Measurements from ENCODE around the gene ADK. TPM values are rescaled to one million over a fixed set of nuclear protein-coding genes. Genes with fewer than 3 reads are reported as not detected.
A peak's percentile ranks its signal among the peaks of the same experiment; 100 is the strongest.

Gene ADK
- total RNA-seq (10 to 100 TPM; 34.7 to 36.8 TPM), total RNA-seq (31.2 to 40.2 reads per million in 2 donors)

DNA sequence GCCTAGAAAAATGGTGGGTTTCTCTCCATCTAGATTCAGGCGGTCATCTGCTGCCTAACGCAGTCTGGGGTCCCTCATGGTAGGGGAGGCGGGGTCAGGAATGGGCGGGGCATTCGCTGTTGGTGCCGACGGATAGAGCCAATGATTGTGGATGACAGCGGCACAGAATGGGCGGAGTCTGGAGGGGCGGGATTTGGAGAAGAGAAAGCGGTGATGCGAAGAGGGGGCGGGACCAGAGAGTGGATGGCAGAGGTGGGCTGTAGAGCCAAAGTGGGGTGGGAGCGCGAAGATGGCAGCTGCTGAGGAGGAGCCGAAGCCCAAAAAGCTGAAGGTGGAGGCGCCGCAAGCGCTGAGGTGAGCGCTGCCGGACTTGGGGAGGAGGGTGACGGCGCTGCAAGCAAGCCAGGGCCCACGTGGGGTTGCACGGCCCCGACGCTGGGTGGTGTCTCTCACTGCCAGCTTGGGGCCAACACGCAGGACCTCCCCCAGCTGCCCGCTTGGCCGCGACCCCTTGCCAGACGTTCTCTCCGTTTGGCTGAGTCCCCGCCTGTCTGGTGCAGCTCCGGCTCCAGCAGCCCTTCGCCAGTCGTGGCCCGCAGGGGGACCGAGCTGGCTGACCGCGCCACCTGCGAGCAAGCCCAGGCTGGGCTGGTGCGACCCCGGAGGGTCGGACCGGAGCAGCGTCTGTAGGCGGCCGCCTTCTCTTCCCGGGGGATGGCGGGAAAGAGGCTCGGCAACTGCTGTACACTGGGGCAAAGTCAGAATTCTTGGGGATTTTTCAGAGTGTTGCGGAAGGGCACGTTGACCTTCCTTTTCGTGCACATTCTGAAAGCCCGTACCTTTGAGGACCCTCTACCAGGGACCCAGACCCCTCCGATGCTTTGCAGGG lies at the start of gene ADK:
Gene ADK, plus strand, starts transcription at position 232 of the 889 bp plus-strand sequence. Its CDS starts 58 bp downstream, at position 290.
- no peak within 1 kb of the TSS for H3K27ac Mint-ChIP-seq
- DNase-seq (peak; percentile 98 to 100 (median 99)), ATAC-seq (peak; percentile 96)
- peaks cover 30% of the 10 kb centered on the region for H3K4me1 Mint-ChIP-seq
- no peaks in the 10 kb centered on the region for H3K9me3 ChIP-seq (ENCODE audit: control insufficient read depth, low read length, poor library complexity, severe bottlenecking)
- no peak within 1 kb of the TSS for H3K4me3 Mint-ChIP-seq
- H3K27me3 Mint-ChIP-seq, result no peaks in the 10 kb centered on the region
- peaks cover 3% of the 10 kb centered on the region for H3K36me3 Mint-ChIP-seq (ENCODE audit: low read depth)

DNA sequence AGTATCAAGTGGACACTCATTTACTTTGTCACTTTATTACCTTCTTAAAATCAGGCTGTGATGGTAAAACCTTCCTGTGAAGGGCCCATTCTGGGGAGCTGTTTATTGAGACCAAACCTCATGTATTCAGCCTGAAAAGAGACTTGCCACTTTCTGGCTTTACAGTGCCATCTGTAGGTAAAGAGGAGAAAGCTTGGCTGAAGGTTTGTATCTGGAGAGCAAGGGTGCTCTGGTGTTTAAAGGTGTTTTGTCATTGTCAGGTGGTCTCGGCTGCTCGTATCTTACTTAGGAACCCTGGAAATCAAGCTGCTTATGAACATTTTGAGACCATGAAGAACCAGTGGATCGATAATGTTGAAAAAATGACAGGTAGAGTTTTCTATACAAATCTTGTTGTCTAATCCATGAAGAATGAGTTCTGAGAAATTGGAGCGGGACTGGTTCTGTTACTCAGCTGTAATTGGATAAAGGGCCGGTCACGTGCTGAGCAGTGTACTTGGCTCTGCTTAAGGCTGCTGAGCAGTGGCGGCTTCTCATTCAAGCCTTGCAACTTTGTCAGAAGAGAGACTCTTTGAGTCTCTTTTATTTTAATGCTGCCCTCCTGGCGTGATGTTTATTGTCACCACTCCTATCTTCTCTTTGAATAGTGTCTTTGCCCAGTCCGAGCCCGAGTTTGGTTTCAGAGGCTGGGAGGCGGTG lies 47.3 kb upstream of the ADK start:
- ATAC-seq (no peak), DNase-seq (no peak)
- H3K9me3 ChIP-seq (ENCODE audit: control insufficient read depth, low read length, poor library complexity, severe bottlenecking), result no peaks in the 10 kb centered on the region
- Mint-ChIP-seq H3K4me3 (no peak overlapping the region), H3K4me1 (peaks cover 18% of the 10 kb centered on the region), H3K27me3 (no peaks in the 10 kb centered on the region), H3K27ac (peak overlapping the region; percentile 45), H3K36me3 (ENCODE audit: low read depth) (peaks cover 18% of the 10 kb centered on the region)

GRCh38 chr10:74104480-74104879 lies 46.5 kb upstream of the ADK start:
- H3K27me3 Mint-ChIP-seq, result no peaks in the 10 kb centered on the region
- H3K36me3 Mint-ChIP-seq (ENCODE audit: low read depth), result peaks cover 11% of the 10 kb centered on the region
- H3K4me1 Mint-ChIP-seq, result peaks cover 11% of the 10 kb centered on the region
- no peak for DNase-seq
- no peak overlapping the region for H3K4me3 Mint-ChIP-seq
- H3K9me3 ChIP-seq (ENCODE audit: control insufficient read depth, low read length, poor library complexity, severe bottlenecking), result no peaks in the 10 kb centered on the region
- no peak for ATAC-seq
- H3K27ac Mint-ChIP-seq, result peak overlapping the region; percentile 45

DNA sequence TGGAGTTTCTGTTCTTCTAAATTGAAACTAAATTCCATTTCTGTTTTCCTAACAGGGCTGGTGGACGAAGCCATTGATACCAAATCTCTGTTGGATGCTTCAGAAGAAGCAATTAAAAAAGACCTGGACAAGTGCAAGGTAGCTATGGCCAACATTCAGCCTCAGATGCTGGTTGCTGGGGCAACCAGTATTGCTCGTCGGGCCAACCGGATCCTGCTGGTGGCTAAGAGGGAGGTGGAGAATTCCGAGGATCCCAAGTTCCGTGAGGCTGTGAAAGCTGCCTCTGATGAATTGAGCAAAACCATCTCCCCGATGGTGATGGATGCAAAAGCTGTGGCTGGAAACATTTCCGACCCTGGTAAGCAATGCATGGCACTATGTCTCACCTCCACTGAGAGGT lies 46.0 kb upstream of the ADK start:
- ATAC-seq, result no peak
- Mint-ChIP-seq H3K27ac (peak overlapping the region; percentile 2), H3K4me3 (no peak overlapping the region), H3K36me3 (ENCODE audit: low read depth) (peaks cover 9% of the 10 kb centered on the region), H3K27me3 (no peaks in the 10 kb centered on the region), H3K4me1 (peaks cover 11% of the 10 kb centered on the region)
- H3K9me3 ChIP-seq (ENCODE audit: control insufficient read depth, low read length, poor library complexity, severe bottlenecking), result no peaks in the 10 kb centered on the region
- no peak for DNase-seq

DNA sequence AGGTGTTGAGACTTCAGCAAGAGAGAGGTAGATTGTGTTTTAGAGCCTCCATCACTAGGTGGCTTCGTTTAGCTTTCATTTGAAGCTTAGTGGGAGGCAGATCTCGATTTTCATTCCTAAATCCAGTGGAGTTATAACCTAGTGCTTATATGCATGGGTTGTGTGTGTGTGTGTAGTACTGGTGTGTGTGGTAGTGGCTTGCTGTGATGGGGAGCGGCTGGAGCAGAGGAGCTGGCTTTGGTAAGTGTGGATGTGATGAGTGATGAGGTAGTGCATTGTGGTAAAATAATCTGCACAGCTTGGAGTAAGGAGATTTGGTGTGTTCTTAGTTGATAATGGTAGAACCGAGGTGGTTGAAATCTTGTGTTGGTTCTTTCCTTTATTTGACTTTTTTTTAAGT lies 43.6 kb upstream of the ADK start:
- no peaks in the 10 kb centered on the region for H3K9me3 ChIP-seq (ENCODE audit: control insufficient read depth, low read length, poor library complexity, severe bottlenecking)
- Mint-ChIP-seq H3K4me1 (peaks cover 8% of the 10 kb centered on the region), H3K4me3 (no peak overlapping the region), H3K27me3 (no peaks in the 10 kb centered on the region), H3K27ac (peak overlapping the region; percentile 81), H3K36me3 (ENCODE audit: low read depth) (peaks cover 10% of the 10 kb centered on the region)
- DNase-seq (no peak), ATAC-seq (no peak)

- no peak for DNase-seq
- Mint-ChIP-seq H3K4me1 (peaks cover 15% of the 10 kb centered on the region), H3K4me3 (no peak overlapping the region), H3K27ac (peak overlapping the region; percentile 80), H3K27me3 (no peaks in the 10 kb centered on the region), H3K36me3 (ENCODE audit: low read depth) (peaks cover 13% of the 10 kb centered on the region)
- no peak for ATAC-seq
- no peaks in the 10 kb centered on the region for H3K9me3 ChIP-seq (ENCODE audit: control insufficient read depth, low read length, poor library complexity, severe bottlenecking)
These were observed 41.6 kb upstream of the ADK start for GRCh38 chr10:74109452-74109851.

DNA sequence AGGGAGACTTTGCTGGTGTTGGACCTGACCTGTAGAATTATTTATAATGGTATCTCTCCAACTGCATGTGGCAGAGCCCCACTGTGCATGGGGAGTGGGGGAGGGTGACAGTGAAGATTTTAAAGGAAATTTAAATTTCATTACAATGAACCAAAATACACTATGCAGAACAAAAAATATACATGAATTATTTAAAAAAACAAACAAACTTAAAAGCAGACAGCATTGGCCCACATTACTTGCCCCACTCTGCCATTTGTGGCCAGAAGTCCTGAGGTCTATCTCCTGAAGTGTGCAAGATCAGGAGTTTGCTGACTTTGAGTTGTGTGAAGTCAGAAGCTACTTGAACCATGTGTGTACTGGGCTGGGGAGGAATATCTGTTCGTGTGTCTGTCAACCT lies 40.9 kb upstream of the ADK start:
- no peaks in the 10 kb centered on the region for H3K27me3 Mint-ChIP-seq
- peaks cover 13% of the 10 kb centered on the region for H3K36me3 Mint-ChIP-seq (ENCODE audit: low read depth)
- H3K9me3 ChIP-seq (ENCODE audit: control insufficient read depth, low read length, poor library complexity, severe bottlenecking), result no peaks in the 10 kb centered on the region
- peak overlapping the region; percentile 80 for H3K27ac Mint-ChIP-seq
- ATAC-seq, result no peak
- no peak for DNase-seq
- peaks cover 15% of the 10 kb centered on the region for H3K4me1 Mint-ChIP-seq
- H3K4me3 Mint-ChIP-seq, result no peak overlapping the region

GRCh38 chr10:74111799-74112198 lies 39.2 kb upstream of the ADK start:
- Mint-ChIP-seq H3K36me3 (ENCODE audit: low read depth) (peaks cover 16% of the 10 kb centered on the region), H3K27ac (peak overlapping the region; percentile 29), H3K4me3 (no peak overlapping the region), H3K4me1 (peaks cover 13% of the 10 kb centered on the region), H3K27me3 (no peaks in the 10 kb centered on the region)
- H3K9me3 ChIP-seq (ENCODE audit: control insufficient read depth, low read length, poor library complexity, severe bottlenecking), result no peaks in the 10 kb centered on the region
- no peak for ATAC-seq
- no peak for DNase-seq

GRCh38 chr10:74113546-74113945 lies 37.5 kb upstream of the ADK start:
- H3K27ac Mint-ChIP-seq, result peak overlapping the region; percentile 87
- no peaks in the 10 kb centered on the region for H3K27me3 Mint-ChIP-seq
- peaks cover 10% of the 10 kb centered on the region for H3K36me3 Mint-ChIP-seq (ENCODE audit: low read depth)
- no peak for ATAC-seq
- DNase-seq, result no peak
- no peak overlapping the region for H3K4me3 Mint-ChIP-seq
- no peaks in the 10 kb centered on the region for H3K9me3 ChIP-seq (ENCODE audit: control insufficient read depth, low read length, poor library complexity, severe bottlenecking)
- peaks cover 8% of the 10 kb centered on the region for H3K4me1 Mint-ChIP-seq

DNA sequence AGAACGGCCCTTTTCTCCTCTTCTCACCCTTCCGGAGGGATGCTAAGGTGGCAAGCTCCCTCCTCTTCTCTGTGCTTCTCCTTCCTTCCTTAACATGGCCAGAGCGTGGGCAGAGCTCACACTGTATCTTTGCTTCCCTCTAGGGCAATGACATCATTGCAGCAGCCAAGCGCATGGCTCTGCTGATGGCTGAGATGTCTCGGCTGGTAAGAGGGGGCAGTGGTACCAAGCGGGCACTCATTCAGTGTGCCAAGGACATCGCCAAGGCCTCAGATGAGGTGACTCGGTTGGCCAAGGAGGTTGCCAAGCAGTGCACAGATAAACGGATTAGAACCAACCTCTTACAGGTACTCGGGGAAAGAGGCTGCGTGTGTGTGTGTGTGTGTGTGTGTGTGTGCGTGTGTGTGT lies 37.0 kb upstream of the ADK start:
- no peak for DNase-seq
- Mint-ChIP-seq H3K27ac (peak overlapping the region; percentile 87), H3K36me3 (ENCODE audit: low read depth) (peaks cover 12% of the 10 kb centered on the region)

DNA sequence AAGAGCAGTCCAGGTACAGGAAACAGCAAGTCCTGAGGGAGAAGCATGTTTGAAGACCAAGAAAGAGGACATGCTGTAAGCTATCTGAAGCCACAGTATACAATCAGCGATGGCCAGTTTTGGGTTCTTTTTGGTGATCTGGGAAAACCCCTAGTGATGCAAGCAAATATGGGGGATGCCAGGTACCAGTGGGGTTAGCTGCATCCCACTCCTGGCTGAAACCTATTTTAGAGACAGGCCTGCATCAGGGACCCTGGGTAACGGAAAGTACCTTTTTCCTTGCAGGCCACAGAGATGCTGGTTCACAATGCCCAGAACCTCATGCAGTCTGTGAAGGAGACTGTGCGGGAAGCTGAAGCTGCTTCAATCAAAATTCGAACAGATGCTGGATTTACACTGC lies 33.3 kb upstream of the ADK start:
- Mint-ChIP-seq H3K27ac (peak overlapping the region; percentile 92), H3K4me3 (no peak overlapping the region), H3K4me1 (peaks cover 20% of the 10 kb centered on the region), H3K27me3 (no peaks in the 10 kb centered on the region), H3K36me3 (ENCODE audit: low read depth) (peaks cover 11% of the 10 kb centered on the region)
- DNase-seq (no peak), ATAC-seq (peak; percentile 42)
- H3K9me3 ChIP-seq (ENCODE audit: control insufficient read depth, low read length, poor library complexity, severe bottlenecking), result no peaks in the 10 kb centered on the region

More for the DNA sequence above, 37.0 kb upstream of the ADK start:
- Mint-ChIP-seq H3K4me1 (peaks cover 8% of the 10 kb centered on the region), H3K27me3 (no peaks in the 10 kb centered on the region), H3K4me3 (no peak overlapping the region)
- no peaks in the 10 kb centered on the region for H3K9me3 ChIP-seq (ENCODE audit: control insufficient read depth, low read length, poor library complexity, severe bottlenecking)
- no peak for ATAC-seq

DNA sequence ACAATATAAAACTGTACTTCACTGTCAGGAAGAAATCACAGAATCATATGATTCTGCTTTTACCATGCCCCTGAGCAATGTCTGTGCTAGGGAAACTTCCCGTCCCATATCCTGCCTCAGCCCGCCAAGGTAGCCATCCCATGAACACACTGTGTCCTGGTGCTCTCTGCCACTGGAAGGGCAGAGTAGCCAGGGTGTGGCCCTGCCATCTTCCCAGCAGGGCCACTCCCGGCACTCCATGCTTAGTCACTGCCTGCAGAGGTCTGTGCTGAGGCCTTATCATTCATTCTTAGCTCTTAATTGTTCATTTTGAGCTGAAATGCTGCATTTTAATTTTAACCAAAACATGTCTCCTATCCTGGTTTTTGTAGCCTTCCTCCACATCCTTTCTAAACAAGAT lies 32.2 kb upstream of the ADK start:
- H3K4me3 Mint-ChIP-seq, result no peak overlapping the region
- no peak for DNase-seq
- ATAC-seq, result no peak
- H3K4me1 Mint-ChIP-seq, result peaks cover 19% of the 10 kb centered on the region
- H3K36me3 Mint-ChIP-seq (ENCODE audit: low read depth), result peaks cover 11% of the 10 kb centered on the region
- no peaks in the 10 kb centered on the region for H3K27me3 Mint-ChIP-seq
- H3K9me3 ChIP-seq (ENCODE audit: control insufficient read depth, low read length, poor library complexity, severe bottlenecking), result no peaks in the 10 kb centered on the region
- H3K27ac Mint-ChIP-seq, result peak overlapping the region; percentile 92

- Mint-ChIP-seq H3K27ac (peak overlapping the region; percentile 78), H3K4me3 (no peak overlapping the region)
These were observed 30.1 kb upstream of the ADK start for GRCh38 chr10:74120911-74121310.

More at GRCh38 chr10:74120911-74121310, 30.1 kb upstream of the ADK start:
- Mint-ChIP-seq H3K36me3 (ENCODE audit: low read depth) (peaks cover 8% of the 10 kb centered on the region), H3K27me3 (no peaks in the 10 kb centered on the region), H3K4me1 (peaks cover 13% of the 10 kb centered on the region)
- no peak for DNase-seq
- no peaks in the 10 kb centered on the region for H3K9me3 ChIP-seq (ENCODE audit: control insufficient read depth, low read length, poor library complexity, severe bottlenecking)
- no peak for ATAC-seq

All from T-helper 17 cell (primary cell).